CD14-positive monocyte (primary cell): ENCODE results near the gene NPEPPS. TPM values are rescaled to one million over a fixed set of nuclear protein-coding genes. Genes with fewer than 3 reads are reported as not detected.
A peak's percentile ranks its signal among the peaks of the same experiment; 100 is the strongest.

Source experiments
- DNase-seq, 3 donors: peaks; one replicate each; pipeline ENCODE4 v3.0.0-alpha.2; 2011 to 2022
- H2AFZ ChIP-seq: 2 replicates; pipeline ENCODE4 v1.6.0; 2012; ENCODE audit warnings: mild to moderate bottlenecking, low read depth, low read length, inconsistent platforms; ENCODE audit not compliant: insufficient read depth, poor library complexity, severe bottlenecking
- H3K27ac ChIP-seq, 2 donors: 1 replicate in 1 of 2; 2 replicates in 1 of 2; pipeline ENCODE4 v1.5.1; 2012 to 2013; ENCODE audit warnings: low read length in 2 of 2, control low read depth in 1 of 2, inconsistent platforms in 1 of 2, low read depth in 1 of 2, mild to moderate bottlenecking in 1 of 2
- H3K27me3 ChIP-seq, 2 donors: one replicate each; pipeline versions ENCODE4 v1.6.0 to v1.6.1; 2011 to 2013; ENCODE audit warnings: low read length in 2 of 2; ENCODE audit not compliant: control insufficient read depth in 2 of 2, insufficient read depth in 2 of 2
- H3K36me3 ChIP-seq, 2 donors: replicated peaks in 1 of 2; 1 replicate in 1 of 2; 2 replicates in 1 of 2; pipeline versions ENCODE4 v1.5.1 to v1.6.1; 2012 to 2013; ENCODE audit warnings: low read length in 2 of 2, control low read depth in 1 of 2, inconsistent platforms in 1 of 2, mild to moderate bottlenecking in 1 of 2; ENCODE audit not compliant: insufficient read depth in 2 of 2, control insufficient read depth in 1 of 2
- H3K4me1 ChIP-seq, 2 donors: 1 replicate in 1 of 2; 2 replicates in 1 of 2; pipeline versions ENCODE4 v1.5.1 to v1.6.1; 2012 to 2013; ENCODE audit warnings: low read length in 2 of 2, control low read depth in 1 of 2, inconsistent platforms in 1 of 2, mild to moderate bottlenecking in 1 of 2, moderate library complexity in 1 of 2; ENCODE audit not compliant: insufficient read depth in 2 of 2, control insufficient read depth in 1 of 2
- H3K4me2 ChIP-seq: replicated peaks from 2 replicates; pipeline ENCODE3; 2012; ENCODE audit warnings: low read length, moderate library complexity, mild to moderate bottlenecking; ENCODE audit not compliant: poor library complexity, severe bottlenecking; ENCODE audit errors: extremely low read depth
- H3K4me3 ChIP-seq, 3 experiments: fragments of 200-600 bp in 1 of 3; sonication (generic) in 1 of 3; replicated peaks in 1 of 3; 1 replicate in 2 of 3; 2 replicates in 1 of 3; pipeline ENCODE4 v1.5.1; 2011 to 2013; ENCODE audit warnings: low read length in 3 of 3, mild to moderate bottlenecking in 3 of 3, control low read depth in 2 of 3, low read depth in 2 of 3, inconsistent platforms in 1 of 3, moderate library complexity in 1 of 3
- H3K79me2 ChIP-seq: 2 replicates; pipeline ENCODE4 v1.6.0; 2012; ENCODE audit warnings: mild to moderate bottlenecking, control low read depth, inconsistent platforms, low read length, moderate library complexity; ENCODE audit not compliant: insufficient read depth
- H3K9ac ChIP-seq: 2 replicates; pipeline ENCODE4 v1.6.0; 2017; ENCODE audit warnings: low read length, mild to moderate bottlenecking; ENCODE audit not compliant: insufficient read depth, poor library complexity, severe bottlenecking
- H3K9me3 ChIP-seq, 2 donors: replicated peaks in 1 of 2; 1 replicate in 1 of 2; 2 replicates in 1 of 2; pipeline versions ENCODE4 v1.5.1 to v1.6.1; 2012 to 2013; ENCODE audit warnings: low read length in 2 of 2, control low read depth in 1 of 2; ENCODE audit not compliant: control insufficient read depth in 1 of 2, insufficient read depth in 1 of 2
- H4K20me1 ChIP-seq: 2 replicates; pipeline ENCODE4 v1.6.0; 2012; ENCODE audit warnings: mild to moderate bottlenecking, low read length, control low read depth, moderate library complexity; ENCODE audit not compliant: insufficient read depth
- H3K27ac Mint-ChIP-seq, 7 donors: one replicate each; pipeline ENCODE4 v1.8.0; 2020; ENCODE audit warnings: mild to moderate bottlenecking in 7 of 7, mixed read lengths in 7 of 7, moderate library complexity in 6 of 7, inconsistent platforms in 2 of 7
- H3K27me3 Mint-ChIP-seq, 3 donors: one replicate each; pipeline ENCODE4 v1.8.0; 2021 to 2022; ENCODE audit warnings: low read depth in 3 of 3, mild to moderate bottlenecking in 3 of 3, mixed read lengths in 3 of 3, moderate library complexity in 3 of 3, inconsistent platforms in 1 of 3
- H3K36me3 Mint-ChIP-seq, 2 donors: one replicate each; pipeline ENCODE4 v1.8.0; 2020; ENCODE audit warnings: mixed read lengths in 2 of 2, inconsistent platforms in 1 of 2, mild to moderate bottlenecking in 1 of 2
- H3K4me1 Mint-ChIP-seq: one replicate; pipeline ENCODE4 v1.8.0; 2020; ENCODE audit warnings: mild to moderate bottlenecking, mixed read lengths
- H3K4me3 Mint-ChIP-seq, 2 donors: one replicate each; pipeline ENCODE4 v1.8.0; 2020; ENCODE audit warnings: mild to moderate bottlenecking in 2 of 2, mixed read lengths in 2 of 2, moderate library complexity in 1 of 2
- H3K9me3 Mint-ChIP-seq, 7 donors: one replicate each; pipeline ENCODE4 v1.8.0; 2020 to 2022; ENCODE audit warnings: mixed read lengths in 7 of 7, mild to moderate bottlenecking in 6 of 7, moderate library complexity in 6 of 7, inconsistent platforms in 2 of 7
- CTCF ChIP-seq: fragments of 200-600 bp; IDR thresholded peaks from one replicate; pipeline ENCODE4 v1.8.0; 2022; ENCODE audit warnings: antibody characterized with exemption, mild to moderate bottlenecking
- WGBS: methylation state at CpG from one replicate; pipeline ENCODE4 v1.1.5; 2013; ENCODE audit warnings: missing lambda C conversion rate; ENCODE audit not compliant: insufficient coverage; 5-methylcytosine and 5-hydroxymethylcytosine counted together
- intact Hi-C, 2 donors: fragments of 100-400 bp; cut with micrococcal nuclease; formaldehyde crosslinking; loops; one replicate each; pipeline versions ENCODE4 v1.15.0 to v1.15.1; 2023
- polyA plus RNA-seq, 3 donors: library from polyadenylated mRNA; depleted of rRNA in 1 of 3; unstranded in 2 of 3; stranded (reverse) in 1 of 3; fragments of 300-500 nt in 2 of 3; fragments of >200 nt in 1 of 3; fragmentation: Illumina TruSeq in 2 of 3; gene quantifications; 1 replicate in 2 of 3; 2 replicates in 1 of 3; pipeline ENCODE4 v1.2.3, GENCODE V29; 2012 to 2021

Gene NPEPPS
- polyA plus RNA-seq, 3 donors = 38.3 to 80.1 (median 53.1) TPM

- Histone ChIP-seq H3K36me3 (peaks cover 43 to 56% of the 10 kb centered on the region in 2 donors), H3K9ac (no peak overlapping the region), H3K79me2 (no peaks in the 10 kb centered on the region), H3K27ac (no peak overlapping the region), H3K4me2 (no peak overlapping the region), H3K4me1 (no peaks in the 10 kb centered on the region), H3K27me3 (no peaks in the 10 kb centered on the region), H2AFZ (no peak overlapping the region), H3K9me3 (no peaks in the 10 kb centered on the region), H4K20me1 (no peaks in the 10 kb centered on the region), H3K4me3 (no peak overlapping the region)
- Mint-ChIP-seq H3K27me3 (peaks cover 0 to 1% (median 0%) of the 10 kb centered on the region in 3 donors), H3K27ac (no peak overlapping the region), H3K4me1 (no peaks in the 10 kb centered on the region), H3K9me3 (no peaks in the 10 kb centered on the region), H3K36me3 (peaks cover 41 to 54% of the 10 kb centered on the region in 2 donors), H3K4me3 (no peak overlapping the region)
- intact Hi-C loops = no loop called here
- no peak for DNase-seq
- TF ChIP-seq CTCF = no peak
- no CpG with 5 or more reads among the region's 1 CpG for whole genome bisulfite sequencing
Measured at GRCh38 chr17:47624727-47625068, 93.8 kb downstream of the NPEPPS start.

GRCh38 chr17:47628014-47628566, 97.2 kb downstream of the NPEPPS start:
- Mint-ChIP-seq H3K36me3 (peaks cover 21 to 40% of the 10 kb centered on the region in 2 donors), H3K9me3 (no peaks in the 10 kb centered on the region), H3K27me3 (peaks cover 0 to 2% (median 1%) of the 10 kb centered on the region in 3 donors), H3K4me1 (peaks cover 2% of the 10 kb centered on the region), H3K27ac (peak overlapping the region in 1 of 7 donors; percentile 8), H3K4me3 (no peak overlapping the region)
- Histone ChIP-seq H3K4me3 (no peak overlapping the region), H3K4me2 (no peak overlapping the region), H4K20me1 (no peaks in the 10 kb centered on the region), H2AFZ (no peak overlapping the region), H3K9ac (no peak overlapping the region), H3K79me2 (no peaks in the 10 kb centered on the region), H3K27me3 (no peaks in the 10 kb centered on the region), H3K36me3 (peaks cover 13 to 27% of the 10 kb centered on the region in 2 donors), H3K4me1 (no peaks in the 10 kb centered on the region), H3K27ac (no peak overlapping the region), H3K9me3 (no peaks in the 10 kb centered on the region)
- DNase-seq = no peak
- intact Hi-C loops = no loop called here
- TF ChIP-seq CTCF = no peak
- 83% methylated on average over 1 of the region's 8 CpGs for WGBS
